Lower leg skin (tissue), 3 donors: Measurements from ENCODE around the gene ZNF672.

Experiments
- CTCF ChIP-seq, 3 donors: fragments of 450-650 bp; IDR thresholded peaks; one replicate each; pipeline ENCODE4 v1.5.1; 2016; ENCODE audit warnings: antibody characterized with exemption in 3 of 3, mild to moderate bottlenecking in 3 of 3, moderate library complexity in 2 of 3
- POLR2A ChIP-seq, 2 donors: fragments of 450-650 bp; IDR thresholded peaks; one replicate each; pipeline ENCODE4 v1.6.1; 2016 to 2017; ENCODE audit warnings: antibody characterized with exemption in 2 of 2, mild to moderate bottlenecking in 1 of 2, moderate library complexity in 1 of 2

GRCh38 chr1:248881261-248881660 is 43.2 kb downstream of the ZNF672 start:
- TF ChIP-seq CTCF (IDR thresholded peaks at IDR 0.05) (no peak), POLR2A (IDR thresholded peaks at IDR 0.05) (no peak)
